Measurements from ENCODE around the gene PINLYP.

Gene PINLYP

GRCh38 chr19:43616306-43616705 is 40.7 kb downstream of the PINLYP start:
- H3K79me2 ChIP-seq (ENCODE audit: insufficient read depth, low read length): peaks cover 91% of the 10 kb centered on the region
- no peak overlapping the region for H2AFZ ChIP-seq (ENCODE audit: low read length)
- peak overlapping the region; percentile 46 for H3K9ac ChIP-seq (ENCODE audit: low read depth, low read length, poor library complexity, severe bottlenecking)
- no peaks in the 10 kb centered on the region for H3K9me3 ChIP-seq (ENCODE audit: insufficient read depth, low read depth, low read length)
- H3K4me2 ChIP-seq (ENCODE audit: low read depth, low read length, poor library complexity, severe bottlenecking): peak overlapping the region; percentile 61
- TF ChIP-seq EZH2phosphoT487 (IDR thresholded peaks at IDR 0.05; ENCODE audit: borderline replicate concordance): no peak
- TF ChIP-seq, protein P1, sequence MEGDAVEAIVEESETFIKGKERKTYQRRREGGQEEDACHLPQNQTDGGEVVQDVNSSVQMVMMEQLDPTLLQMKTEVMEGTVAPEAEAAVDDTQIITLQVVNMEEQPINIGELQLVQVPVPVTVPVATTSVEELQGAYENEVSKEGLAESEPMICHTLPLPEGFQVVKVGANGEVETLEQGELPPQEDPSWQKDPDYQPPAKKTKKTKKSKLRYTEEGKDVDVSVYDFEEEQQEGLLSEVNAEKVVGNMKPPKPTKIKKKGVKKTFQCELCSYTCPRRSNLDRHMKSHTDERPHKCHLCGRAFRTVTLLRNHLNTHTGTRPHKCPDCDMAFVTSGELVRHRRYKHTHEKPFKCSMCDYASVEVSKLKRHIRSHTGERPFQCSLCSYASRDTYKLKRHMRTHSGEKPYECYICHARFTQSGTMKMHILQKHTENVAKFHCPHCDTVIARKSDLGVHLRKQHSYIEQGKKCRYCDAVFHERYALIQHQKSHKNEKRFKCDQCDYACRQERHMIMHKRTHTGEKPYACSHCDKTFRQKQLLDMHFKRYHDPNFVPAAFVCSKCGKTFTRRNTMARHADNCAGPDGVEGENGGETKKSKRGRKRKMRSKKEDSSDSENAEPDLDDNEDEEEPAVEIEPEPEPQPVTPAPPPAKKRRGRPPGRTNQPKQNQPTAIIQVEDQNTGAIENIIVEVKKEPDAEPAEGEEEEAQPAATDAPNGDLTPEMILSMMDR (conservative IDR thresholded peaks at IDR 0.05; ENCODE audit: low read length): no peak
- H3K27me3 ChIP-seq (ENCODE audit: insufficient read depth, low read length, poor library complexity, severe bottlenecking): no peaks in the 10 kb centered on the region
- H3K36me3 ChIP-seq (ENCODE audit: insufficient read depth, low read length): peaks cover 23% of the 10 kb centered on the region; the same call in 1 of the 2 replicates
- peaks cover 35% of the 10 kb centered on the region for H3K4me1 ChIP-seq (ENCODE audit: insufficient read depth, low read length, poor library complexity, severe bottlenecking)
- H3F3A ChIP-seq (ENCODE audit: low read depth): no peaks in the 10 kb centered on the region
- H4K20me1 ChIP-seq (ENCODE audit: insufficient read depth, low read length, poor library complexity, severe bottlenecking): peaks cover 47% of the 10 kb centered on the region
- H3K4me3 ChIP-seq (ENCODE audit: low read length, poor library complexity, severe bottlenecking): peak overlapping the region; percentile 20
- no peaks in the 10 kb centered on the region for H3K9me2 ChIP-seq (replicated peaks; ENCODE audit: low read depth, low read length)

DNA sequence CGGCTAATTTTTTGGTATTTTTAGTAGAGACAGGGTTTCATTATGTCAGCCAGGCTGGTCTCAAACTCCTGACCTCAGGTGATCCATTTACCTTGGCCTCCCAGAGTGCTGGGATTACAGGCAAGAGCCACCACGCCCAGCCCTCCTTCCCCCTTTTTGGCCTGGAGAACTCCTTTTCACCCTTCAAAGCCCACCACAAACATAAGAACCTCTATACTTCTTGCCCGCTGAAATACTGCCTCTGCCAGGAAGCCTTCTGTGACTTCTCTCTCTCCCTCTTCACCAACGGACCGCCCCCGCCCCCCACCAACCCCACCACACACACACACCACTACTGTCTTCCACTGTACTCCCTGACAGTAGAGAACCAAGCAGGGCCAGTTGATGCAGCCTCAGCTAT is 41.4 kb downstream of the PINLYP start:
- peak overlapping the region; percentile 61 for H3K4me2 ChIP-seq (ENCODE audit: low read depth, low read length, poor library complexity, severe bottlenecking)
- H3K9me3 ChIP-seq (ENCODE audit: insufficient read depth, low read depth, low read length): no peaks in the 10 kb centered on the region
- peaks cover 18% of the 10 kb centered on the region; the same call in 1 of the 2 replicates for H3K36me3 ChIP-seq (ENCODE audit: insufficient read depth, low read length)
- no peaks in the 10 kb centered on the region for H3K27me3 ChIP-seq (ENCODE audit: insufficient read depth, low read length, poor library complexity, severe bottlenecking)
- H4K20me1 ChIP-seq (ENCODE audit: insufficient read depth, low read length, poor library complexity, severe bottlenecking): peaks cover 51% of the 10 kb centered on the region
- TF ChIP-seq, protein P1 (conservative IDR thresholded peaks at IDR 0.05; ENCODE audit: low read length): no peak
- no peak for TF ChIP-seq EZH2phosphoT487 (IDR thresholded peaks at IDR 0.05; ENCODE audit: borderline replicate concordance)
- peak overlapping the region; percentile 20 for H3K4me3 ChIP-seq (ENCODE audit: low read length, poor library complexity, severe bottlenecking)
- no peak overlapping the region for H2AFZ ChIP-seq (ENCODE audit: low read length)
- no peaks in the 10 kb centered on the region; the same call in 1 of the 2 replicates for H3F3A ChIP-seq (ENCODE audit: low read depth)
- peaks cover 35% of the 10 kb centered on the region for H3K4me1 ChIP-seq (ENCODE audit: insufficient read depth, low read length, poor library complexity, severe bottlenecking)
- no peaks in the 10 kb centered on the region for H3K9me2 ChIP-seq (replicated peaks; ENCODE audit: low read depth, low read length)
- H3K9ac ChIP-seq (ENCODE audit: low read depth, low read length, poor library complexity, severe bottlenecking): peak overlapping the region; percentile 26
- H3K79me2 ChIP-seq (ENCODE audit: insufficient read depth, low read length): peaks cover 85% of the 10 kb centered on the region

DNA sequence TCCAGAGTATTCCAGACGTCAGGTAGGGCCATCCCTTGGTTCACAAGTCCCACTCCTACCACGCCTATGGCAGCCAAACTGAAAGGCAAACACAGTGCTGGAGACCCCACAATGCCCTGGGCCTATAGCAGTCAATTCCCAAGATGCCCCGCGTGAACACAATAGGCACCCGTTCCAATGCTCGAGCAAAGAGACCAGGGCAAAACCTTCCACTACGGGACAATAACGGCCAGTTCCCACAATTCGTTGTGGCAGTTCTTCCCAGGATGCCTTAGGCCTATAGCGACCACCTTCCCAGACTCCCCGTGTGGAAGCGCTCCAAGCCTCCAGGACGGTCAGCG is 43.3 kb downstream of the PINLYP start:
- peak overlapping the region; percentile 95 for H2AFZ ChIP-seq (ENCODE audit: low read length)
- no peaks in the 10 kb centered on the region; the same call in 1 of the 2 replicates for H3F3A ChIP-seq (ENCODE audit: low read depth)
- H3K4me3 ChIP-seq (ENCODE audit: low read length, poor library complexity, severe bottlenecking): peak overlapping the region; percentile 83
- no peaks in the 10 kb centered on the region for H3K9me2 ChIP-seq (replicated peaks; ENCODE audit: low read depth, low read length)
- H3K9ac ChIP-seq (ENCODE audit: low read depth, low read length, poor library complexity, severe bottlenecking): peak overlapping the region; percentile 95
- peak overlapping the region; percentile 97 for H3K4me2 ChIP-seq (ENCODE audit: low read depth, low read length, poor library complexity, severe bottlenecking)
- peaks cover 41% of the 10 kb centered on the region for H4K20me1 ChIP-seq (ENCODE audit: insufficient read depth, low read length, poor library complexity, severe bottlenecking)
- peaks cover 66% of the 10 kb centered on the region for H3K79me2 ChIP-seq (ENCODE audit: insufficient read depth, low read length)
- no peak for TF ChIP-seq EZH2phosphoT487 (IDR thresholded peaks at IDR 0.05; ENCODE audit: borderline replicate concordance)
- H3K36me3 ChIP-seq (ENCODE audit: insufficient read depth, low read length): no peaks in the 10 kb centered on the region
- H3K27me3 ChIP-seq (ENCODE audit: insufficient read depth, low read length, poor library complexity, severe bottlenecking): no peaks in the 10 kb centered on the region
- H3K4me1 ChIP-seq (ENCODE audit: insufficient read depth, low read length, poor library complexity, severe bottlenecking): peaks cover 35% of the 10 kb centered on the region
- no peaks in the 10 kb centered on the region for H3K9me3 ChIP-seq (ENCODE audit: insufficient read depth, low read depth, low read length)
